SK-N-SH (cell line): Measurements from ENCODE around the gene SOWAHA. TPM values are rescaled to one million over a fixed set of nuclear protein-coding genes. Genes with fewer than 3 reads are reported as not detected.

Experiments
- CTCF ChIA-PET: fragments of 300-600, 350-600 bp; formaldehyde crosslinking; extraction: SDS; loops from one replicate; lab custom pipeline; 2021; lab: Yijun Ruan, JAX
- POLR2A ChIA-PET: fragments of 350-600 bp; sonication (Branson Sonifier 250); formaldehyde crosslinking; extraction: SDS; loops from one replicate; lab custom pipeline; 2020; ENCODE audit warnings: antibody characterized with exemption, inconsistent platforms; lab: Yijun Ruan, JAX
- DNase-seq: peaks from one replicate; pipeline ENCODE4 v3.0.0; 2012
- H2AFZ ChIP-seq: fragments of 200-600 bp; sonication (generic); 2 replicates; pipeline ENCODE4 v1.8.1; 2016; ENCODE audit warnings: antibody characterized with exemption, mild to moderate bottlenecking, low read depth
- H3F3A ChIP-seq: fragments of 200-600 bp; sonication (generic); replicated peaks from 2 replicates; pipeline ENCODE3; 2016; ENCODE audit warnings: antibody characterized with exemption, mild to moderate bottlenecking; ENCODE audit not compliant: insufficient read depth
- H3K27ac ChIP-seq, 2 experiments: fragments of 200-500 bp in 1 of 2; fragments of 200-600 bp in 1 of 2; sonication (Bioruptor generic) in 1 of 2; sonication (generic), shearing (Covaris generic) in 1 of 2; 2 replicates each; pipeline versions ENCODE4 v1.5.1 to v1.6.1; 2014 to 2016; ENCODE audit warnings: low read depth in 2 of 2, inconsistent platforms in 1 of 2, low read length in 1 of 2, mild to moderate bottlenecking in 1 of 2, mixed read lengths in 1 of 2
- H3K27me3 ChIP-seq: fragments of 200-600 bp; sonication (generic), shearing (Covaris generic); 2 replicates; pipeline ENCODE4 v1.6.1; 2016; ENCODE audit warnings: mixed run types; ENCODE audit not compliant: insufficient read depth
- H3K36me3 ChIP-seq, 2 experiments: fragments of 200-500 bp in 1 of 2; fragments of 200-600 bp in 1 of 2; sonication (Bioruptor generic) in 1 of 2; sonication (generic) in 1 of 2; replicated peaks in 1 of 2; 2 replicates each; pipeline versions ENCODE3 to v1.5.1; 2014 to 2016; ENCODE audit warnings: low read length in 1 of 2, mild to moderate bottlenecking in 1 of 2; ENCODE audit not compliant: insufficient read depth in 2 of 2, control insufficient read depth in 1 of 2
- H3K4me1 ChIP-seq, 2 experiments: fragments of 200-500 bp in 1 of 2; fragments of 200-600 bp in 1 of 2; sonication (Bioruptor generic) in 1 of 2; sonication (generic), shearing (Covaris generic) in 1 of 2; 2 replicates each; pipeline versions ENCODE4 v1.5.1 to v1.6.1; 2014 to 2016; ENCODE audit warnings: low read depth in 1 of 2, low read length in 1 of 2, mixed run types in 1 of 2; ENCODE audit not compliant: insufficient read depth in 2 of 2, control insufficient read depth in 1 of 2
- H3K4me2 ChIP-seq: fragments of 200-600 bp; sonication (generic), shearing (Covaris generic); 2 replicates; pipeline ENCODE4 v1.6.1; 2017; ENCODE audit warnings: mixed run types
- H3K4me3 ChIP-seq, 2 experiments: fragments of 200-500 bp in 1 of 2; fragments of 200-600 bp in 1 of 2; sonication (Bioruptor generic) in 1 of 2; sonication (generic), shearing (Covaris generic) in 1 of 2; 2 replicates each; pipeline versions ENCODE4 v1.5.1 to v1.8.1; 2014 to 2016; ENCODE audit warnings: low read depth in 2 of 2, inconsistent platforms in 1 of 2, low read length in 1 of 2, mild to moderate bottlenecking in 1 of 2, mixed read lengths in 1 of 2, moderate library complexity in 1 of 2
- H3K79me2 ChIP-seq: fragments of 200-600 bp; sonication (generic); 2 replicates; pipeline ENCODE4 v1.8.1; 2017; ENCODE audit warnings: mild to moderate bottlenecking; ENCODE audit not compliant: insufficient read depth
- H3K9ac ChIP-seq: fragments of 200-600 bp; sonication (generic); 2 replicates; pipeline ENCODE4 v1.6.1; 2017; ENCODE audit warnings: mixed run types
- H3K9me2 ChIP-seq: fragments of 200-600 bp; sonication (generic); 2 replicates; pipeline ENCODE4 v1.6.1; 2017; ENCODE audit warnings: mixed run types
- H3K9me3 ChIP-seq: fragments of 200-600 bp; sonication (generic); 2 replicates; pipeline ENCODE4 v1.6.1; 2017; ENCODE audit warnings: mixed run types, mild to moderate bottlenecking, moderate library complexity
- H4K20me1 ChIP-seq: fragments of 200-600 bp; sonication (generic); 2 replicates; pipeline ENCODE4 v1.6.1; 2017; ENCODE audit warnings: mild to moderate bottlenecking, mixed run types; ENCODE audit not compliant: insufficient read depth
- EP300 ChIP-seq, 2 experiments: IDR thresholded peaks; 2 replicates each; pipeline versions ENCODE4 v1.4.0 to v1.6.1; 2012; ENCODE audit warnings: borderline replicate concordance in 1 of 2, low read depth in 1 of 2, low read length in 1 of 2
- FOSL2 ChIP-seq: IDR thresholded peaks from 2 replicates; pipeline ENCODE4 v1.4.0; 2012; ENCODE audit warnings: low read depth, mild to moderate bottlenecking, moderate library complexity, borderline replicate concordance
- MEF2A ChIP-seq: IDR thresholded peaks from 2 replicates; pipeline ENCODE4 v1.4.0; 2012; ENCODE audit warnings: low read depth, borderline replicate concordance
- NFIC ChIP-seq: IDR thresholded peaks from 2 replicates; pipeline ENCODE4 v1.4.0; 2012; ENCODE audit warnings: borderline replicate concordance
- POLR2AphosphoS5 ChIP-seq: IDR thresholded peaks from 2 replicates; pipeline ENCODE4 v1.6.1; 2012; ENCODE audit warnings: low read depth, low read length
- RFX5 ChIP-seq: IDR thresholded peaks from 2 replicates; pipeline ENCODE4 v1.6.1; 2012; ENCODE audit warnings: mild to moderate bottlenecking, improper control_type of control experiment, low read length
- SIN3A ChIP-seq: IDR thresholded peaks from 2 replicates; pipeline ENCODE4 v1.6.1; 2012; ENCODE audit warnings: low read depth, mild to moderate bottlenecking, low read length, moderate library complexity, borderline replicate concordance
- TAF1 ChIP-seq: IDR thresholded peaks from 2 replicates; pipeline ENCODE4 v1.6.1; 2012; ENCODE audit warnings: low read depth, mild to moderate bottlenecking, low read length, moderate library complexity, borderline replicate concordance
- YY1 ChIP-seq: IDR thresholded peaks from 2 replicates; pipeline ENCODE4 v1.4.0; 2012; ENCODE audit warnings: low read depth, mild to moderate bottlenecking
- WGBS: methylation state at CpG from one replicate; pipeline ENCODE4 v1.1.6; 2017; ENCODE audit warnings: low lambda C conversion rate; 5-methylcytosine and 5-hydroxymethylcytosine counted together
- polyA plus RNA-seq, 3 experiments: library from polyadenylated mRNA; depleted of rRNA; stranded (reverse); fragments of >200 nt; gene quantifications; 2 replicates each; pipeline ENCODE4 v1.2.3, GENCODE V29; 2012
- TF ChIP-seq, protein P1 (sequence below): fragments of 150-350 bp; IDR thresholded peaks from 2 replicates; pipeline ENCODE4 v1.6.1; 2016; ENCODE audit warnings: mild to moderate bottlenecking, low read depth, low read length
- TF ChIP-seq, protein P2 (sequence below): IDR thresholded peaks from 2 replicates; pipeline ENCODE4 v1.4.0; 2012; ENCODE audit warnings: low read depth
- TF ChIP-seq, protein P3 (sequence below): IDR thresholded peaks from 2 replicates; pipeline ENCODE4 v1.6.1; 2012; ENCODE audit warnings: mild to moderate bottlenecking, low read depth, low read length, moderate library complexity

SOWAHA gene
- polyA plus RNA-seq, 1 of the 3 experiments (the other 2 are of a cell fraction), result 0.30 TPM

DNA sequence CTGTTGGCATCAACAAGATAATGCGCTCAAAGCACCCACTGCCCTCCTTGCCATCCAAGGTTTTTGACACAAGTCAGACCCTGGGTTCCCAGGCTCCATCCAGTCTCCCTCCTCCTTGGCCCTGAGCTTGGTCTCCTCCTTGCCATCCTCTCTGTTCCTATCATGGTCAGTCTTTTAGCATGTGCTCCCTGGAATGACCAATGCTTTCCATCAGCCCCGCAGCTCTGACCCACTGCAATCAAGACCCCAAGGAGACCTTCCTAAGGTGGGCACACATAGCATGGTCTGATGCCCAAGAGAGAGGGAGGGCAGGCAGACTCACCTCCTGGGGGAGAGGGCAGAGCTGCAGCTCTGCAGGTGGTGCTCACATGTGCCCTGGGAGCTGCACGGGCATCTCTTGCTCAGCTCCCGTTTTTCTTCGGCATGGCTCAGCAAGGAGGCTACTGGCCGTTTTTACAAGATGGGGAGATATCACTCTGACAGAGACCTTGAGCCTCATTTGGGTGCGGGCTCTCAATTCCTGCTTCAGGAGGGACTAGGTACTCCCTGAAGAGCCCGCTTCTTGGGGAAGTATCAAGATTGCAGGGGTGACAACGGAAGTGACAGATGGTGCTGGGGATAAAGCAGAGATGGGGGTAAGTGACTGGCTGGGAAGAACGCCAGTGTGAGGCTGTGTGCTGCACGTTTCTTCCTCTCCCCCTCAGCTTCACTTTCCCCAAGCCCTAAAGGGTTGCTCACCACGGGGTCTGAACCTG lies 39.3 kb upstream of the SOWAHA start (continued):
- TF ChIP-seq RFX5, result no peak
- no peak for TF ChIP-seq MEF2A
- no peak for TF ChIP-seq YY1
- no peak for TF ChIP-seq POLR2AphosphoS5

DNA sequence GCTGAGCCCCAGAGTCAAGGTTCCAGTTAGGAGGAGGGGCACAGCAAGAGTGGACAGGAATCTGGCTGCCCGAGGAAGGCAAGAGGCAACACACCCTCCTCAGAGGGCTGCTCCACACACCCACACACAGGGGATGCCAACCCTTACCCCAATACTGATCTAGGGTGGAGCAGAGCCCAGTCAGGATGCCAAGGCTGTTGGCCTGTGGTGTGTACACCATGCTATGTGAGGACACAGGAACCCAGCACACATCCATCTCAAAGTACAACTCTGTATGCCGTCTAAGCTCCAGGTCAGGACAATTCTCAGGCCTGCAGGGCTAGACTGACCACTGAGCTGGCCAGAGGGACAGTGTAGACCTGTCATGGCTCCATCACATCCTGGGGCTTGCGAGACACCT lies 38.7 kb upstream of the SOWAHA start:
- TF ChIP-seq POLR2AphosphoS5 (no peak), SIN3A (no peak), TAF1 (no peak), FOSL2 (no peak), EP300 (IDR thresholded peaks at IDR 0.05; ENCODE audit: borderline replicate concordance in 1 of 2, low read depth in 1 of 2, low read length in 1 of 2) (no peak), NFIC (no peak)
- TF ChIP-seq, protein P1, sequence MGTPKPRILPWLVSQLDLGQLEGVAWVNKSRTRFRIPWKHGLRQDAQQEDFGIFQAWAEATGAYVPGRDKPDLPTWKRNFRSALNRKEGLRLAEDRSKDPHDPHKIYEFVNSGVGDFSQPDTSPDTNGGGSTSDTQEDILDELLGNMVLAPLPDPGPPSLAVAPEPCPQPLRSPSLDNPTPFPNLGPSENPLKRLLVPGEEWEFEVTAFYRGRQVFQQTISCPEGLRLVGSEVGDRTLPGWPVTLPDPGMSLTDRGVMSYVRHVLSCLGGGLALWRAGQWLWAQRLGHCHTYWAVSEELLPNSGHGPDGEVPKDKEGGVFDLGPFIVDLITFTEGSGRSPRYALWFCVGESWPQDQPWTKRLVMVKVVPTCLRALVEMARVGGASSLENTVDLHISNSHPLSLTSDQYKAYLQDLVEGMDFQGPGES, result no peak
- TF ChIP-seq, protein P2, sequence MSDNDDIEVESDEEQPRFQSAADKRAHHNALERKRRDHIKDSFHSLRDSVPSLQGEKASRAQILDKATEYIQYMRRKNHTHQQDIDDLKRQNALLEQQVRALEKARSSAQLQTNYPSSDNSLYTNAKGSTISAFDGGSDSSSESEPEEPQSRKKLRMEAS, result no peak
- TF ChIP-seq, protein P3, sequence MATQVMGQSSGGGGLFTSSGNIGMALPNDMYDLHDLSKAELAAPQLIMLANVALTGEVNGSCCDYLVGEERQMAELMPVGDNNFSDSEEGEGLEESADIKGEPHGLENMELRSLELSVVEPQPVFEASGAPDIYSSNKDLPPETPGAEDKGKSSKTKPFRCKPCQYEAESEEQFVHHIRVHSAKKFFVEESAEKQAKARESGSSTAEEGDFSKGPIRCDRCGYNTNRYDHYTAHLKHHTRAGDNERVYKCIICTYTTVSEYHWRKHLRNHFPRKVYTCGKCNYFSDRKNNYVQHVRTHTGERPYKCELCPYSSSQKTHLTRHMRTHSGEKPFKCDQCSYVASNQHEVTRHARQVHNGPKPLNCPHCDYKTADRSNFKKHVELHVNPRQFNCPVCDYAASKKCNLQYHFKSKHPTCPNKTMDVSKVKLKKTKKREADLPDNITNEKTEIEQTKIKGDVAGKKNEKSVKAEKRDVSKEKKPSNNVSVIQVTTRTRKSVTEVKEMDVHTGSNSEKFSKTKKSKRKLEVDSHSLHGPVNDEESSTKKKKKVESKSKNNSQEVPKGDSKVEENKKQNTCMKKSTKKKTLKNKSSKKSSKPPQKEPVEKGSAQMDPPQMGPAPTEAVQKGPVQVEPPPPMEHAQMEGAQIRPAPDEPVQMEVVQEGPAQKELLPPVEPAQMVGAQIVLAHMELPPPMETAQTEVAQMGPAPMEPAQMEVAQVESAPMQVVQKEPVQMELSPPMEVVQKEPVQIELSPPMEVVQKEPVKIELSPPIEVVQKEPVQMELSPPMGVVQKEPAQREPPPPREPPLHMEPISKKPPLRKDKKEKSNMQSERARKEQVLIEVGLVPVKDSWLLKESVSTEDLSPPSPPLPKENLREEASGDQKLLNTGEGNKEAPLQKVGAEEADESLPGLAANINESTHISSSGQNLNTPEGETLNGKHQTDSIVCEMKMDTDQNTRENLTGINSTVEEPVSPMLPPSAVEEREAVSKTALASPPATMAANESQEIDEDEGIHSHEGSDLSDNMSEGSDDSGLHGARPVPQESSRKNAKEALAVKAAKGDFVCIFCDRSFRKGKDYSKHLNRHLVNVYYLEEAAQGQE, result no peak
- Histone ChIP-seq H3K4me2 (no peak overlapping the region), H3K9me2 (no peaks in the 10 kb centered on the region), H3K27me3 (no peaks in the 10 kb centered on the region), H3K27ac (no peak overlapping the region), H3K4me1 (peaks cover 10 to 49% of the 10 kb centered on the region in 2 experiments; a peak in 1 of 4 replicates), H4K20me1 (peaks cover 6% of the 10 kb centered on the region; the same call in 1 of the 2 replicates), H3K4me3 (no peak overlapping the region), H3K9ac (no peak overlapping the region), H3K9me3 (no peaks in the 10 kb centered on the region), H3K36me3 (no peaks in the 10 kb centered on the region), H2AFZ (no peak overlapping the region), H3F3A (peaks cover 5% of the 10 kb centered on the region), H3K79me2 (peaks cover 69% of the 10 kb centered on the region)
- 85% methylated on average over 2 of the region's 3 CpGs for WGBS
- ChIA-PET POLR2A (no interaction called here), CTCF (interaction anchor here (0.6 to 3.0 kb wide), 4 partner anchors 19 to 130 kb away, joined by 3 to 16 read pairs (median 8); partner anchors contain the start of gene CCNI2)
- DNase-seq, result no peak
